NT2/D1 (cell line): ENCODE results near the gene KLHL8.

Source experiments
- SUZ12 ChIP-seq: IDR thresholded peaks from 2 replicates; pipeline ENCODE4 v1.6.1; 2011; ENCODE audit not compliant: insufficient read length, insufficient read depth; ENCODE audit errors: extremely low read depth
- ZNF274 ChIP-seq: IDR thresholded peaks from 2 replicates; pipeline ENCODE4 v1.6.1; 2011; ENCODE audit warnings: mild to moderate bottlenecking, low read depth, low read length

DNA sequence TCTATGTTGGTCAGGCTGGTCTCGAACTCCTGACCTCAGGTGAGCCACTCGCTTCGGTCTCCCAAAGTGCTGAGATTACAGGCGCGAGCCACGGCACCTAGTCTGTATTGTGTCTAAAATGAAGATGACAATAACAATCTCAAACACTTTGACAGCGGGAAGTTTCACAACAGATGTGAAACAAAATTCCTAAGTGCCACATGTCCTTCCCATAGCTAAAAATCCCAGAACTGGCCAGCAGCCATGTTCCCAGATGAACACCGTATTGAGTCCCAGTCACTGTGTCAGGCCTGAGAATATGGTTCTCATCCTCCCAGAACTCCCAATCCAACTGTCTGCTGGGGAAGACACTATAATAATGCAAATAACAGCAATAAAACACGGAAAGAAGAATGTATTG, 16.4 kb upstream of the KLHL8 start:
- TF ChIP-seq ZNF274 (no peak), SUZ12 (no peak)
